Activated effector memory CD4-positive, alpha-beta T cell treated with anti-CD3 and anti-CD28 coated beads, Interleukin-2, amount 50 U/mL, for 16 hours (primary cell): ENCODE measurements around the gene C4BPB.
A peak's percentile ranks its signal among the peaks of the same experiment; 100 is the strongest.
"Not testable (repeated sequence)": the region's sequence is repeated elsewhere in the genome, so short reads cannot be mapped to it uniquely, and the experiment has no call there.

Experiments
- DNase-seq: peaks from one replicate; pipeline ENCODE4 v3.0.0-alpha.2; 2020

Gene C4BPB, protein sequence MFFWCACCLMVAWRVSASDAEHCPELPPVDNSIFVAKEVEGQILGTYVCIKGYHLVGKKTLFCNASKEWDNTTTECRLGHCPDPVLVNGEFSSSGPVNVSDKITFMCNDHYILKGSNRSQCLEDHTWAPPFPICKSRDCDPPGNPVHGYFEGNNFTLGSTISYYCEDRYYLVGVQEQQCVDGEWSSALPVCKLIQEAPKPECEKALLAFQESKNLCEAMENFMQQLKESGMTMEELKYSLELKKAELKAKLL

DNA sequence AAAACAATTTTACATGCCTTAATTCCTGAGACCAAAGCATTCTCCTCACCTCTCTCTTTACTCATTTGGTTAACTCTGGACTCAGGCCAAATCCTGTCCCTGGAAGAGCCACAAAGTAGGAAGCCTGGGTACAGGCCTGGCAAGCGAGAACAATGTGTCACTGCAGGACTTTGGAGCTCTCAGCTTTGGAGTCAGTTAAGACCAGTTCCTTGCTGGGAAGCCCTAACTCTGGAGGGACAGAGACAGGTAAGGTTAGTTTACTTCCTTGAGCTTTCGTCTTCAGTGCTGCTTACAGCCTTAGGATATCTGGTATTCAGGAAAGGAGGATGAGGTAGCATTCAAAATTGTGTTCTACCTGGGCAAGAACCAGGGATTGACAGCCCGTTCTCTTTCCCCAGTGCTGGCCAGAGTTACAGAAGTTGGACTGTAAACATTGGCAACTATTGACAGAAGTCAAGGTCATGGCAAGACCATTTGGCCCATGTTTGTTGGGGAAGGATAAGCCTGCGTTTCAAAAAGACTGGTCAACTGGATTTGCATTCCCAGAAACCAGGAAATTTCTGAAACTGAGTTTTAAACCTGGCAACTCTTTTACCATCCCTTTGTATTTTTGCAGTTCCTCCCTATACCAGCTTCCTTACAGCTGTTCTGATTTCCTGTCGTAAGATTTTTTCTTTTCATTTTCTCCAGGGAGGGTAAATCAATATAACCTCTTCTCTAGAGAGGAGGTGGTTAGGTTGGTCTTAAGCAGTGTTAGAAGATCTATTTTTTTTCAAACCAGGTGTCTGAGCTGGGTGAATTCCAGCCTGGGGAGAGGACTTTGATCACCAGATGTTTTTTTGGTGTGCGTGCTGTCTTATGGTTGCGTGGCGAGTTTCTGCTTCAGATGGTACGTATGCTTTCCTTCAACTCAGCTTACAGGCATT, at the start of gene C4BPB:
Gene C4BPB (plus strand): TSS at position 160 of the 926 bp plus-strand sequence. CDS start 672 bp downstream, at position 832.
- DNase-seq, result no peak

DNA sequence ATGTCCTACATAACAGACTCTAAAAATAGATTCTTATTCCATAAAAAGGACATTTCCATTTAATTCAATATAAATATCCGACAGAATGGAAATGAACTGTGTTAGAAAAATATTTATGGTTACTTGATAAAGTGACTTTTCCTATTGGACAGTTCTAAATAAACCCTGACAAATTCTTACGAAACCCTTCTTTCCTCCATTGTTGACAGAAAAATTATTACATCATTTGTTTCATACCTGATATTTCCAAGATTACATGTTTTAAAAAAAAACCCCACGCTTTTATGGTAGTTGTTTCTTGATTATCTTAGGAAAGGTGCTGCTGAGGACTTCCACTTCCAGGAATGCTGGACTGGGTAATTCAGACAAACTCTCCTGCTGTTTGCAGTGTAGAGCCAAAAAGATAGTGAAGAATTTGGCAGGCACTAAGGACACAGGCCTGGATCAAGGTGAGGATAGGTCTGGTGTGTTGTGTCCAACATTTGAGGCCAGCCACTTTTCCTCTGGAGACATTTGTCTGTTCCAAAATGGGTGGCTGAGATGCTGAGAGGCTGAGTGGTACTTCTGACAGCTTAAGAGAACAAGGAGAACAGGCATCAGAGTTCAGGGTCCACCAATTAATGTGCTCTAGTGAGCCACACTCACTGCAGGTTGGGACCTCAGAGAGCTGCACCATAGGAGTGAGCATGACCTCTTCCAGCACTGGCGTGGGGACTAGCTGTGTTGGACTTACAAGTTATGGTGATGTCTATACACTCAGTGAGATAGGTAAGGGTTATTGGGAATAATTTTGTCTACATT, 49.1 kb upstream of the C4BPB start:
- no peak for DNase-seq

DNA sequence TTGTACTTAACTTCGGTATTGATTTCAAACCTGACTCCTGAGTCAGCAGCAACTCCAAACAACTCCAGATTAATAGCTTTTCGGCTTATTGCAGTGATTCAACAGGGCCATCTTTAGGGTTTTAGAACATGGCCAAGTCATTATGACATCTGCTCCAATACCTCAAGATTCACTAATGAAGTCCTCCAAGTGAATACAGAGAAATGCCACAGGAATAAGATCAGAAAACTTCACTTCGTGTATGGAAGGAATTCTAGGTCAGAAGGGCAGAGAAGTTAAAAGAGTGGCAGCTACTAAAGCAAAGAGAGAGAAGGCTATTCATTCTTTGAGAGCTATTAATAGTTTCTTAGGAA, 48.5 kb upstream of the C4BPB start:
- DNase-seq, result no peak

DNA sequence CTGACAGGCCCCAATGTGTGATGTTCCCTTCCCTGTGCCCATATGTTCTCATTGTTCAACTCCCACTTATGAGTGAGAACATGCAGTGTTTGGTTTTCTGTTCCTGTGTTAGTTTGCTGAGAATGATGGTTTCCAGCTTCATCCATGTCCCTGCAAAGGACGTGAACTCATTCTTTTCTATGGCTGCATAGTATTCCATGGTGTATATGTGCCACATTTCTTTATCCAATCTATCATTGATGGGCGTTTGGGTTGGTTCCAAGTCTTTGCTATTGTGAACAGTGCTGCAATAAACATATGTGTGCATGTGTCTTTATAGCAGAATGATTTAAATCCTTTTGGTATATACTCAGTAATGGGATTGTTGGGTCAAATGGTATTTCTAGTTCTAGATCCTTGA, 47.3 kb upstream of the C4BPB start:
- DNase-seq, result not testable (repeated sequence)

DNA sequence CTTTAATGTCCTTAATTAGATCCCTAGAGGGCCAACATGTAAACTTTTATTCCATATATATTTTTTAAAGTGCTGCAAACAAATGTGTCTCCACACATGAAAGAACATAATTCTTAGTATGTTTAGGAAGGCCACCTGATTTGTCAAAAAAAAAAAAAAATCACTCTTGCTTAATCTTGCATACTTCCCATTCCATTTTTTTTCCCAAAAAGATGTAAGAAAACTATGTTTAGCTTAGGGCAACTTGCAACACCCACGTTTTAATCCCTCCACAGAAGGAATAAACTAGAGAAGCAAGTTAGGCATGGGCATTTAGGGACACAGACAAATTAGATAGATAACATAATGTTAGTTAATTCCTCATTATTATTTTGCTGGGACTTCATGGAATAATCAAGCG, 43.2 kb upstream of the C4BPB start:
- no peak for DNase-seq

DNA sequence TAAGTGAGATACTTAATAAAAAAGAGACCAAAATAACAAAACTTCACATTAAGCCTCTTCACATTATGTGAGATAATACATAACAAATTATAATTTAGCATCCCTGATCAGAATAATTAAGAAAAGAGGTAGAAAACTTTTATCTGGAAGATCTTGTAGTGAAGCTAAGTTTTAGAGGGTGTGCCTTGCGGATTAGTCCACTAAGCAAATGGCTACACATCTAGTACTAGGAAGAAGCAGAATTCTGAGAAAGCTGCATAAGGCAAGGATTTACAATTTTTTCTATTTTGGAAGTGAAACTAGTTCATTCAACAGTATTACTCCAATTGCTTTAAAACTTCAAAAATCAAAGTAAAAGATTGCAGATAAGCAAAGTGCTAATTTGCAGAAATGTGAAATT, 41.2 kb upstream of the C4BPB start:
- no peak for DNase-seq

DNA sequence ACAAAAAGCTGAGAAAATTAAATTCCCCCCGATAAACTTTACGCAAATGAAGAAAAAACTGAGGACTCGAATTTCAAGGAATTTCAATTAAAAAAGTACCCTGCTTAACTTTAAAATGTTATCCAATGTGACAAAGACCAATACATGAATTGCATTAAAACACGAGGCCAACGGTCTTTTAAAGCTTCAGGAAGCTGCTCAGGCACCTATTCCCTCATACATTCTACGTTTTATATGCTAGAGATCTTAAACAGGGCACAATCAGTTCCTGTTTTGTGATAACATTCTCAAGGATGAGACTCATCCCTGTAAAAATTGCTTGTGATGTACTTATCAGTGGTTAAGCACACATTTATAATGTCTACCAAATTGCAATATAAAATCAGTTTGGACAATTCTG, 40.6 kb upstream of the C4BPB start:
- no peak for DNase-seq

DNA sequence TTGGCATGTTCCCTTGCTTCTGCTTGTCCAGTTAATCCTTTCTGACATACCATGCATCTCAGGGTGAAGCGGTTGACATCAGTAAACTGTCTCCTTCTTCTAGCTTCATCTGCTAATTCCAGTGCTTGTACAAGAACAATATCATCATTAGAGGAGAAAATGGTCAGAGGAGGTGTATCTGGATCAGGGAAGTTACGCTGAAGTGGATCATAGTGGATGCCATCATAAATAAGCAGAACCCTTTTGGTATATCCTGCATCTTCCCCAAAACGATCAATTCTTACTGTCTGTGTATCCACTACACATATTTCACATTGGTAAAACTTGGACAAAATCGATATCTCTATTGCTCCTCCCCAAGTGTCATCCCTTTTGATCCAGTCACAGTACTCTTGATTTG, 39.6 kb upstream of the C4BPB start:
- DNase-seq, result no peak

DNA sequence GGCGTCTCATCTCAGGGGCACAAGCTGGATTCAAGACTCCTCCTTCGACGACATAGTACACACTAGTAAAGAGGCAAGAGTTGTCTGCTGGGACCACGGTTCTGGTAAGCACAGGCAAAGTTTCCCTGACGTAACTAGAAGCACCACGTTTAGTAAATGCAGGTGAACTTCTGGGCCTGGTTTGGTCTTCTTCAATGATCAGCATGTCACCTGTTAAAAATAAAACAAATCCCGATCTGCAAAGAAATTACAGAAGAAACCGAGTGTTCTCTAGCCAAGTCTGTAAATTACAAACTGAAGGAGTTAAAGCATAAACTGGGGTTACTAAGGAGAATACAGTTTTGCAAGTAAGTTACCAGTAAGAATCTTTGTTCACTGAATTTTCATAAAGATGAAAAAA, 39.1 kb upstream of the C4BPB start:
- DNase-seq, result no peak

DNA sequence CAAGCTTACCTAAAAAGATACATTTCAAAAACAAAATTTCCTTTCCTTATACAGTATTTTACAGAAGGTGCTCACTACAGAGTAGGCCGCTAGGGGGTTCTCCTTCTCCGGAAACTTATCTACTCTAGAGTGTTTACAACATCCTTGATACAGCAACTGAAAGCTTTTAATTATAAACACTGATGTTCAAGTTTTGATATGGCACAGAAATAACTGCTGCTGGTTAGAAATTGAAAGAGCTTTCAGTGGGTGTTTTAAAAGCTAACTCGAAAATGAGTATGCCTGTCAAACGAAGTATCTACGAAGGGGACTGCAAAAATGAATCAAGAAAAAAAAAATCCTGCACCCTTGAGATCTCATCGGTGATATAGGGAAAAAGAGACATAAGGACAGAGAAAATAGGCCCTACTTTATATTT, 38.7 kb upstream of the C4BPB start:
- peak; percentile 78 for DNase-seq

DNA sequence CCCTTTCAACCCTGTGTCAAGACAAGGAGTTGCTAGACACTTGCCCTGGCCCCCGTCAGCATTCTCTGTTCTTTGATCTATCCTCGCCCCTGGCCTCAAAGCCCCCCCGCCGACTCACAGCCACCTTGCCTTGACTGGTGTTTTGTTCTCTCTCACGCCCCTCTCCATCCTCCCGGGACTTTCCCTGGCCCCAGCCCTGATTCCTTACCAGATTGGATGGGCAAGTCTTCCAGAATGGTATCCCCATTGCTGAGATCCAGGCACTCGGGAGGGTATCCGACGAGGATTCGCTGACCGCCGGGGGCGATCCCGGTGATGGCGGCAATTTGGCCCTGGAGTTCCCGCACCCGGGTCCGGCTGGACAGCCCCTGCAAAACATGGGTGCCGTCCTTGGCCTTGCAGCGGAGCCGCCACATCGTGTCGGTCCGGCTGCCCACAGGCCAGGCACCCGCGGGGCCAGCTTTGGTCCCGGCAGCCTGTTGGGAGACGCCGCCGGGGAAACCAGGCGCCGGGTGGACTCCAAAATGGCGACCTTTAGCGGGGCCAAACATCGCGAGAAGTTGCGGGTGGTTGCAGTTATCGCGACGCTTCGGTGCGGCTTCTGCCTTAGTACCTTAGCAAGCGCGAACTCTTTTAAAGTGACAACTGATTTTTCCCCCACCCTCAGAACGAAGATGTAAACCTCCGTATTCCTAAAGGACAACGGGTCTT, 38.0 kb upstream of the C4BPB start:
- DNase-seq, result peak; percentile 94

DNA sequence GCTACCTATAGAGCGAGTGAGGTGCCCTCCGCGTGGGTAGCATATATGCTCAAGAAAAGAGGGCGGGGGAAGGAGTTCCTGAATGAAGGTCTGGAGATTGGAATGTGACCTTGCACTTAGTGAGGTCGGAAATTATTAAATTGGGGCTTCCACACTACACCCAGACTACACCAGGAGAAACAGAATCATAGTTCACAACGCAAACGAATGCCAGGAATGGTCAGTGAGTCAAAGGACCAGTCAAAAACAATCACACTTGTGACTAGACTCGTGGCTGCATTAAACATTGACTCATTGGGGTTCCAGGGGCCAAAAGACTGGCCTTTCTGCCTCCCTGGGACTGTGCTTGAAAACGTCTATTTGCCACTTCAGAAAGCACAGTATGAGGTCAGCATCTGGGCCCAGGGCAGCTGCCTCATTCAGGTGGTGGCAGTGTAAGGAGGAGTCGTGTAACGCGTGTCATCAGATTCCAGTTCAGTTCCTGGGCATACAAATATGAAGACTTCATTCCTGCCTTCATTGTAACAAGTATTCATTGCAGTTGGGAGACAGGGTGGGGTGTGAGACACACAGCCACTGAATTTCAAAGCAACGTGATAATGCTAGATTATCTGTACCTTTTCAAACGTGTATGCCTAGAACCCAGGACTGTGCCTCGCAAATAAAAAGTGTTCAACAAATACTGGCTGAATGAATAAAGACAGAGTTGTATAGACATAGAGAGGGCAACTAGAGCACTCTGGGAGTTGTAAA, 37.3 kb upstream of the C4BPB start, which contains the start of gene YOD1:
Gene YOD1 (minus strand): TSS at position 18 of the 753 bp plus-strand sequence. CDS start 178 bp downstream, outside the sequence.
- DNase-seq, result no peak

DNA sequence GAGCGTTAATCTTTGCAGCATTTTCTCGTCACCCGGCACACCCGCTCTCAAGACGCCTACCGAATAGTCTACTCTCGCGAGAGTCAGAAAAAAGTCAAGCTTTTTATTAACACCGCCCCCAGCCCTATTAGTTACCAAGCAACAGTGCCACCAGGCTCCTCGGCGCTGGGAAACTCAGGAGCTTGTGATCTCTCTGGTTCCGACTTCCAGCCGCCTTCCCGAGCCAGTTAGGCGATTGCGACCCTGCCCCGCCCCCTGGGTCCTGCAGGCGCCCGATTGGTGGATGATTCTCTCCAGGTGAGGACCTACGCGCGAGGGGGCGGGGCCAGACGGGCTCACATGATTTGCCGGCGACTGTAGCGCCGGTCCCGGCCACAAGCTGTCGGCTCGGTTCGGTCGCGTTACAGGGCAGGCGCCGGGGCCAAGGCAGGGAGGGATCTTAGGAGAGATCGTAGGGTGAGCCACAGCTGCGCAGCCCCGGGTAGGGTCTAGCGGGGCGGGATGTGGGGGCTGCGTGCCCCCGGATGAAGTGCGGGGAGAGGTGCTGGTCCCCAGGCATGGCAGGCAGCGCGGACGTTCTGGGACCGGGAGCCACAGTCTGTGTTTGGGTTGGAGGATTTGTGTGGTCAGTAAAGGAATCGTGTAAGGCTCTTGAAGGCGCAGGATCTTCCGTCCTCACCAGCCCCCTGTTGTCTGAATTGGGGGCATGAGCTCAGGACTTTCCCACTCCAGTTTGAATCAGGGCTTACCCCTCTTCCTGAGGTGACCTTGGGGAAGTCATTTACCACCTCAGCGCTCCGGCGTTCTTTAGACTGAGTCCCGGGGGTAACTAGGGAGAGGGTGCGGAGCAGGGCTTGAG, 35.5 kb upstream of the C4BPB start, which contains the start of gene PFKFB2:
Gene PFKFB2 (plus strand): TSS at position 365 of the 859 bp plus-strand sequence. CDS start 1,443 bp downstream, outside the sequence.
- peak; percentile 98 for DNase-seq

DNA sequence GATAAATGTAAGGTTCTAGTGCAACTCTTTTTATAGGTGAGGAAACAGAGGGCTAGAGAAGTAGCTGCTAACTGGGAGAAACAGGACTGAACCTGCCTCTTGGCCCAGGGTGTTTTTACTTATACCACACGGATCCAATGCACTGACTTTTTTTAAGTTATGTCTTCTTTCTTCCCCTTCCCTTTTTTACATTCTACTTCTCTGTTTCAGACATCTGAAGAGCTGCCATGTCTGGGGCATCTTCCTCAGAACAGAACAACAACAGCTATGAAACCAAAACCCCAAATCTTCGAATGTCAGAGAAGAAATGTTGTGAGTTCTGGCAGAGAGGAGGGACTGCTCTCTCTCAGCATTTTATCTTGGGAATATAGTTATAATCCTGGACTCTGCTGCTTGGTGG, 34.2 kb upstream of the C4BPB start:
- DNase-seq, result no peak

DNA sequence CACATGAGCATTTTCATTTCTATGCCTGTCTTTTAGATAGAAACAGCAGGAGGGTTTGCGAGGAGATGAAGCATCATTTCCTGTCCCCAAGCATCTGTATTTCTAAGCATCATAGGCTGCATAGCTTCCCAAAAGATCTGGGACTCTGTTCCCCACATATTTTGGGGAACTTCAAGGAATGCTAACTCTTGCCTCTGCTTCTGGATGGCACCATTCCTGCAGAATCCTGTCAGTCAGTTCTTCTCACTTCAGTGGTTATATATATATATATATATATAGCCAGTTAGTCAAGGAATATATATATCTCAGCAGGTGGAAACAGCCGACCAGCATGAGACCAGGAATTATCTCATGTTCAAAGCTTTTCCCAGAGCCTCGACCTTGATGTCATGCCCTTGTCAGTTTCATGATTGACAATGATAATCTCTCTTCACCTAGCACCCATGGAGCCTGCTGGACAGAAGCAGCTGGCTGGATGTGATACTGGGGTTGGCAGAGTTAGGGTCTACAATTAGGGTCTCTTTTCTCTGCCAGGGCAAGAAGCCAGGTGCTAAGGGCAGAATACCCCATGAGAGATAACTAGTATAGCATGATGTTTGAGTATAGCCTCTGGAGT, 33.2 kb upstream of the C4BPB start:
- DNase-seq, result no peak

DNA sequence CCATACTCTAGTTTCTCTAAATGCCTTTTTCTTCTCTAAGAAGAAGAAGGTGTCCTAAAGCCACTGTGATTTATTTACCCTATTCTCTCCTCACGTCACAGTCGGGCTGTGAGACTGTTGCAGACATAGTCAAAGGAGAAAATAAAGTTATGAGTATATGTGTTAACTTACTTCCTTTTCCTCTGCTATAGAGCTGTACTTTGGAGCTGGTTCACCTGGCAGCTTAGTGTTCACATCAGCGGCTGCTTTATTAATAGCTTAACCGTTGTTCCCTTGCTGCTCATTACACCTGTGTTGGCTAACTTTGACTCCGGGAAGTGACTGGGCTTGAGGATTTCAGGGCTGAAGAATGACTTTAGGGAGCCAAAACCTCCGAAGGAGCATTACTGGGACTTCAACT, 32.0 kb upstream of the C4BPB start:
- no peak for DNase-seq

DNA sequence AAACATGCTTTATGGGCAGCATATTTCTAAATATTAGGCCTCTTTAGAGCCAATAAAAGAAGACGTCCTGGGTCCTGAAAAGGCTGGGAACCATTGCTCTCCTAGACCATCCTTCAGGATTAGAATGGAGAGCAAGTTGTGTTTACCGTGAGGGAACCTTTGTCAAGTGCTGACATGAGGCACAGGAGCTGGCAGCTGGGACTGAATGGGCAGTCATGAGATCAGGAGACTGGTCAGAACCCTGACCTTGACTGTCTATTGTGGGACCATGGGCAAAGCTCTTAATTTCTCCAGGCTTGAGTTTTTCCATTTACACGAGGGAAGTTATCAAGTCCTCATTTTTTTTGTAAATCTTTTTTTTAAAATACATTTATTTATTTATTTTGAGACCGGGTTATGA, 30.4 kb upstream of the C4BPB start:
- no peak for DNase-seq

DNA sequence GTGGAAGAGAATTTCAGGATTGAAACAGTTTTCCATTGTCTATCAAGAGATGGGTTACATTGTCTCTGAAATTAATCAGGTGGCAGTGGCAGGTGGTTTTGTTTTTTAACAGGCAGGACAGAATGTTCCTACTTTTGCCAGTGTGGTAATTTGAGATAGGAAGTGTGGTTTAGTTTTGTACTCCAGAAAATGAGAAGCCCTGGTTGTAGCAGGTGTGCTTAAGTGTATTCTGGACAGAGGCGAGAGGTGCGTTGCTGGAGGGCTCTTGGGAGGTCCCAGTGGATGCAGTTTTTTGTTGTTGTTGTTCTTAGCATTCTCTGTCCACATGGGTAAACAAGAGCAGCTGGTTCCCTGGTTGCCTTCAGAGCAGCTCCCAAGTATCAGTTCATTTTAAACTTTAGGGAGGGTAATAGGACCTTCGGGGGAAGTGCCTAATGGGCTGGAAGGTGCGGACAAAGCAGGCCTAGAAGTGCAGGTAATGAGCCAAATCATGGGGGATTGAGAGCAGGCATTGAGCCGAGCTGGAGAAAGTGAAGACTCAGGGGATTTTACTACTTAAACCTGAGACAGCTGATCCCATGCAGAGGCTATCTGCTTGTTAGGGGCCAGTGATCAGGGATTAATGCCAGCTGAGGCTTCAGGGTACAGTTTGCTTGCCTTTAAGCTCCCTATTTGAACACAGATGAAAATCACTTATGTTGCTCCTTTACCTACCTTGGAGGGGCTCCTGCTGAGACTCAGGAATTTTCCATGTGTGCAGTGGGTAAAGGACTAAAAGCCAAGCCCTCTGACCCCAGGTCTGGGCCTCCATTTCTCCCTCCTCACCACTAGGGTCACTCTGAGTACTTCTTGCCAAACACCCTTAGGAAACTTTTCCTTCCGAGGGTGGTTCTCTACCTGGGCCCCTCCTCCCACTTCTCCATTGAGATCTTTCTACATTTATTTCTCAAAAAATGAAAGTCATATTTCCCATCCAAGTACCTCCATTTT, 29.5 kb upstream of the C4BPB start:
- DNase-seq, result no peak

DNA sequence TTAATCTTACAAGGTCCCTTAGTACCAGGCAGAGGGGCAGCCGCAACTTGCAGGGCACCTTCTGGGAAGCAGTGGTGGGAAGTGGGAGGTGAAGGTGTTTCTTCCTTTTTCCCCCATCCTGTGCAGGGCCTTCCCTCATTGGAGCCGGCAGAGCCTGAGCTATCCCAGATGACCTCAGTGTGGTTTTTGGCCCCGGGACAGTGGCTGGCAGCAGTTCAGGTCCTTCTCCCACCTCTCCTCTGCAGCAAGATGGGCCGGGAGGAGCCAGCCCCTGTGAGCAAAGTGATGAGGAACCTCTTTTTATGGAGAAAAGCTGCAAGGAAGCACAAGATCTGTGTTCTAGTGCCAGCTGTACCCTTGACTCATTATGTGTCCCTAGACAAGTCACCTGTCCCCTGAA, 28.8 kb upstream of the C4BPB start:
- DNase-seq, result no peak
